GM10266 (cell line): ENCODE measurements around the gene TULP4.
A peak's percentile ranks its signal among the peaks of the same experiment; 100 is the strongest.
"Not testable (repeated sequence)": the region's sequence is repeated elsewhere in the genome, so short reads cannot be mapped to it uniquely, and the experiment has no call there.

Source experiments
- DNase-seq: peaks from one replicate; pipeline ENCODE4 v3.0.0; 2012; ENCODE audit errors: extremely low spot score
- TF ChIP-seq, protein P1 (sequence below): IDR thresholded peaks from 2 replicates; pipeline ENCODE4 v1.5.1; 2012; ENCODE audit warnings: mild to moderate bottlenecking, low read depth; ENCODE audit not compliant: control insufficient read depth, insufficient read depth; ENCODE audit errors: missing control alignments

TULP4 gene

DNA sequence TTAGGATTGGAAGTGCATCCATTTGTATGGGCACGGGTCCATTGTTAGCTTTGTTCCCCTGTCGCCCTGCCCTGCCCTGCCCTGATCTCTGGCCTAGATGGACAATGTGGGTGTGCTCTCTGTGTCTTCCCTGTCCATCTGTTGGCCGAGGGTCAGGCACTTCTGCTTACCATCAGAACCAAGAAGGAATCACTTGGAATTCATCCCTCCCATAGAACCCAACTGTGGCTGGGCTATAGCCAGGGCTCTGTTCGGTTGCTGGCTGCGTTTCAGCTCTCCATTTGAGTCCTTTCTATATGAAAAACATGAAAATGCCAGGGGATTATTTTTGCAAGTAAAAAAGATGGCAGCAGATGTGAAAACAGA lies 26.6 kb upstream of the TULP4 start:
- TF ChIP-seq, protein P1, sequence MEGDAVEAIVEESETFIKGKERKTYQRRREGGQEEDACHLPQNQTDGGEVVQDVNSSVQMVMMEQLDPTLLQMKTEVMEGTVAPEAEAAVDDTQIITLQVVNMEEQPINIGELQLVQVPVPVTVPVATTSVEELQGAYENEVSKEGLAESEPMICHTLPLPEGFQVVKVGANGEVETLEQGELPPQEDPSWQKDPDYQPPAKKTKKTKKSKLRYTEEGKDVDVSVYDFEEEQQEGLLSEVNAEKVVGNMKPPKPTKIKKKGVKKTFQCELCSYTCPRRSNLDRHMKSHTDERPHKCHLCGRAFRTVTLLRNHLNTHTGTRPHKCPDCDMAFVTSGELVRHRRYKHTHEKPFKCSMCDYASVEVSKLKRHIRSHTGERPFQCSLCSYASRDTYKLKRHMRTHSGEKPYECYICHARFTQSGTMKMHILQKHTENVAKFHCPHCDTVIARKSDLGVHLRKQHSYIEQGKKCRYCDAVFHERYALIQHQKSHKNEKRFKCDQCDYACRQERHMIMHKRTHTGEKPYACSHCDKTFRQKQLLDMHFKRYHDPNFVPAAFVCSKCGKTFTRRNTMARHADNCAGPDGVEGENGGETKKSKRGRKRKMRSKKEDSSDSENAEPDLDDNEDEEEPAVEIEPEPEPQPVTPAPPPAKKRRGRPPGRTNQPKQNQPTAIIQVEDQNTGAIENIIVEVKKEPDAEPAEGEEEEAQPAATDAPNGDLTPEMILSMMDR = no peak
- DNase-seq = no peak

DNA sequence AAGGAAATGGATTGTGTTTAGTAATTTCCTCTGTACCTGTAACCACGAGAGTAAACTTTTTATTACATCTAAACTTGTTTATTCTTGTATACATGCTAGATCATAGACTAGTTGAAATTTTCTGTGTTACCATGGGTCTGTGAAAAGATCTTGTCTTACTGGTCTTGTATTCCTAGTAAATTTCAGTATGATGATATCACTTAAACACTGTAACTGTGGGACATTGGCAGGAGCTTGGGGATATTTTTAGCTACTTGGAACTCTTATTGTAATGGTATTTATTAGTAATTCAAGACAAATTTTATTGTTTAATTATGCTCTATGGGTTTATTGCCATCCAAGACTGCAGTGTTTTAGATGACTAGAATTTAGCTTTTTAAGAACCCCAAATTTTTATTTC lies 25.9 kb upstream of the TULP4 start:
- TF ChIP-seq, protein P1 = no peak
- no peak for DNase-seq

DNA sequence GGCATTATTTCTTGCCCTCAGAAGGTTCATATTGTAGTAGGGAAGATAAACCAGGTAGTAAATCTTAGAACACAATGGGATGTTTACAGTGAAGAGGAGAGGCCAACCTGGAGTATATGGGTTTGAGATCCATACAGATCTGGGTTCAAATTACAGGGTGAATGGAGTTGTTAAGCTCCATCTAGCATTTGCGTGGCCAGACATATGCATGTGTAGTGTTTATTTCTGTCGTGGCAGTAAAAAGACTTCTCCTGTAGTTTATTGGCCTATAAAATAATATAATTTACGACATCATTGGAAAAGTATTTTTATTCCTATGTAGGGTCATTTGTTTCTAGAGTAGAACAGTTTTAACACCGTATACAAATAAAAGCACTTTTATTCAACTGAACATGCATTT lies 25.2 kb upstream of the TULP4 start:
- DNase-seq = no peak
- TF ChIP-seq, protein P1 = no peak

DNA sequence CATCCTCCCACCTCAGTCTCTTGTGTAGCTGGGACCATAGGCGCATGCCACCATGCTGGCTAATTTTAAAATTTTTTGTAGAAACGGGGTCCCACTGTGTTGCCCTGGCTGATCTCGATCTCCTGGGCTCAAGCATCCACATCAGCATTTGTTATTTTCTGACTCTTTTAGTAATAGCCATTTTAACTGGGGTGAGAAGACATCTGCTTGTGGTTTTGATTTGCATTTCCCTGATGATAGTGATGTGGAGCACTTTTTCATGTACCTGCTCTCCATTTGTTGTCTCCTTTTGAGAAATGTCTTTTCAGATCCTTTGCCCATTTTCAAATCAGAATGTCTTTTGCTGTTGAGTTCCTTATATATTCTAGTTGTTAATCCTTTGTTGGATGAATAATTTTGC lies 22.2 kb upstream of the TULP4 start:
- no peak for DNase-seq
- TF ChIP-seq, protein P1 = no peak

DNA sequence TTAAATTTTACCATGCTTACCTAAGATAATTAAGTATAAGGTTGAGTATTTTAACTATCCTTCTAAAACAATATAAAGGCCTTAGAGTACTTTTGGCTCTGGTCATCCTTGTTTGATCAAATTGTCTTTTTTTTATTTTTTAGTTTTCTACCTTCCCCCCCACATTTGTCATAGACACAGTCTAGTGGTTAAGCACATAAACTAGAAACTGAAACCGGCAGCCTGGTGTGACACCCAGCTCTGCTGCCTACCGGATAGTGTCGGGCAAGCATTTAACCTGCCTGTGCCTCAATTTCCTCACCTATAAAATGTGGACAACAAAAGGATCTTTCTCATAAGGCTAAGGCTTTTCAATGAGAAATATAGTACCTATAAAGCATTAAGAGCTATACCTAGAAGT lies 21.6 kb upstream of the TULP4 start:
- TF ChIP-seq, protein P1 = no peak
- peak; percentile 55 for DNase-seq

DNA sequence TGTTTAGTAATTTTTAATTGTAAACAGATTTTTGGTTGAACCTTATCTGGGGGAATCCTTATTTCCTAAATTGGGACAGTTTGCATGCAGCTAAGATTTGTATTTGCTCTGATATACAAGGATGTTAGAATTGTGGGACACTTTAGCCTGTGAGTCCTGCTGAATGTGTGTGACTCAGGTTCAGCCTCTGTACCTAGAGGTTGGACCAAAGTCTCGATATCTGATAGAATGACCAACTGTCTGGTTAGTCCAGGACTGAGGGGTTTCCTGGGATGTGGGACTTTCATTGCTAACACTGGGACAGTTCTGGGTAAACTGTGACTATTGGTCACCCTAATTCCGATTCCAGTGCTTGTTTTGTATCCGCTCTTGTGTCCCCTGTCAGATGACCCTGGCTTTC lies 20.2 kb upstream of the TULP4 start:
- no peak for DNase-seq
- TF ChIP-seq, protein P1 = no peak

DNA sequence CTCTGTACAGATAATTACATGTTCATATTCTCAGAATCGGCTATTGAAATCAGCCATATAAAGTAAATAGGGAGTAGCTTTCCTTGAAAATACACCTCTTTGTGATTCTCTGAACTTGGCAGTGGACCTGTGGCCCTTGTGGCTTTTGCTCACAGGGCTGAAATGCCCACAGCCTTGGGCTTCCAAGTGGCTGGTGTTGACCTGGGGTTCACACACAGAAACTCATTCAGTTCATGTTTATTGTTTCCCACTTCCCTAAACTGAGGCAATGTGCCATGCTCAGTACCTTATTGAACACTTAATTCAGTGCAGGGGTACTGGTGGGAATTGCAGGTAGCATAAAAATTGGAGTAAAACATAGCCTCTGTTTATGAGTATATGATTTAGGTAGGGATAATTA lies 19.1 kb upstream of the TULP4 start:
- no peak for DNase-seq
- TF ChIP-seq, protein P1 = no peak

DNA sequence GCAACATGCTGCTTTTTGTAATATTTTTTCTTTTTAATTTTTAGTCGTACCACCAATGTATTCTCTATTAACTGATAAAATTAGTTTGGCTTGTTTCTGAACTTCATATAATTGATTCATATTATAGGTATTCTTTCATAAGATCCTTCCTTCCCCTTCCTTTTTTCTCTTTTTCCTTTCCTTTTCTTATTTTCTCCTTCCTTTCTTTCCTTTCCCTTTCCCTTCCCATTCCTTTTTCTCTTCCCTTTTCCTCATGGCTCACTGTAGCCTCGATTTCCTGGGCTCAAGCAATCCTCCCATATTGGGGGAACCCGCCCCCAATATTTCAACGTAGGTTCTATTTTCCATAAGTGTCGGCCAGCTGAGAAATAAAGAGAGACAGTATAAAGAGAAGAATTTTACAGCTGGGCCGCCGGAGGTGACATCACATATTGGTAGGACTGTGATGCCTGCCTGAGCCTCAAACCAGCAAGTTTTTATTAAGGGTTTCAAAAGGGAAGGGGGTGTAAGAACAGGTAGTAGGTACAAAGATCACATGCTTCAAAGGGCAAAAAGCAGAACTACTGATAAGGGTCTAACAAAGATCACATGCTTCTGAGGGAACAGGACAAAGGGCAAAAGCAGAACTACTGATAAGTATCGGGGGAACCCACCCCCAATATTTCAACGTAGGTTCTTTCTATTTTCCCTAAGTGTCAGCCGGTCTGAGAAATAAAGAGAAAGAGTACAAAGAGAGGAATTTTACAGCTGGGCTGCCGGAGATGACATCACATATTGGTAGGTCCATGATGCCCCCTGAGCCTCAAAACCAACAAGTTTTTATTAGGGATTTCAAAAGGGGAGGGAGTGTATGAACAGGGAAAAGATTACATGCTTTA lies 16.1 kb upstream of the TULP4 start:
- not testable (repeated sequence) for DNase-seq

DNA sequence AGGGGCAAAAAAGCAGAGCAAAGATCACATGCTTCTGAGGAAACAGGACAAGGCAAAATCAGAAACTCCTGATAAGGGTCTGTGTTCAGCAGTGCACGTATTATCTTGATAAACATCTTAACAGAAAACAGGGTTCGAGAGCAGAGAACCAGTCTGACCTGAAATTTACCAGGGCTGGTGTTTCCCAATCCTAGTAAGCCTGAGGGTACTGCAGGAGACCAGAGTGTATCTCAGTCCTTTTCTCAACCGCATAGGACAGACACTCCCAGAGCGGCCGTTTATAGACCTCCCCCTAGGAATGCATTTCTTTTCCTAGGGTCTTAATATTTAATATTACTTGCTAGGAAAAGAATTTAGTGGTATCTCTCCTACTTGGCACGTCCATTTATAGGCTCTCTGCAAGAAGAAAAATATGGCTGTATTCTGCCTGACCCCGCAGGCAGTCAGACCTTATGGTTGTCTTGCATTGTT lies 15.4 kb upstream of the TULP4 start:
- not testable (repeated sequence) for DNase-seq

DNA sequence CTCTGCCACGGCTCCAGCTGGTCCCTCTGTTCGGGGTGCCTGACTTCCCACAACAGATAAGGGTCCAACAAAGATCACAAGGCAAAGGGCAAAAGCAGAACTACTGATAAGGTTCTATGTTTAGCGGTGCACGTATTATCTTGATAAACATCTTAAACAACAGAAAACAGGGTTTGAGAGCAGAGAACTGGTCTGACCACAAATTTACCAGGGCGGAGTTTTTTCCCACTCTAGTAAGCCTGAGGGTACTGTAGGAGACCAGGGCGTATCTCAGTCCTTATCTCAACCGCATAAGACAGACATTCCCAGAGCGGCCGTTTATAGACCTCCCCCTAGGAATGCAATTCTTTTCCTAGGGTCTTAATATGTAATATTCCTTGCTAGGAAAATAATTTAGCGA lies 14.6 kb upstream of the TULP4 start:
- DNase-seq = not testable (repeated sequence)
